ENCODE results near the gene PRM1. TPM values are rescaled to one million over a fixed set of nuclear protein-coding genes. Genes with fewer than 3 reads are reported as not detected.

Gene PRM1
- total and polyA plus RNA-seq, 4 donors: not detected

DNA sequence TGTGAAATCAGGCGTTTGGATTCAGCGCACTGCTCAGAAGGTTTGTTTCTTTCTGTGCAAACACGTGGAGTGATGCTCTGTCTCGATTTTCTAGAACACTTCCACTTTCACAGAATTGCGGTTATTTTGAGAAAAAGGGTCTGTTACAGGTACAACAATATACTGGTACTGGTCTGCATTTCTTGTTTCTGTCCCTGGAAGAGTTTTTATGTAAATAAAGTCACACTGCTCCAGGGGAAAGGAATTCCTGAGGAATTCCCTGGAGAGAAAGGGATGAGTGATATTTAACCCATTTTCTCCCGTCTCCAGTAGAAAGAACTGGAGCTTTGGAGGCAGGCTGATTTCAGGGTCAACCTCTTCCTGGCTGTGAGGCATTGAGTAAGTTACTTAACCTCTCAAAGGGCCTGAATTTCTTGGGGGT is 48.0 kb upstream of the PRM1 start:
- 52% methylated on average over 6 of the region's 6 CpGs for WGBS
- Histone ChIP-seq H3K9me3 (ENCODE audit: control insufficient read depth in 4 of 4, low read length in 3 of 4) (no peaks in the 10 kb centered on the region), H3K9ac (ENCODE audit: low read depth in 1 of 2, low read length in 2 of 2) (no peak overlapping the region), H3K36me3 (ENCODE audit: control insufficient read depth in 4 of 4, insufficient read depth in 3 of 4, low read depth in 1 of 4, low read length in 3 of 4) (no peaks in the 10 kb centered on the region), H3K27me3 (ENCODE audit: control insufficient read depth in 4 of 4, insufficient read depth in 4 of 4, low read length in 3 of 4) (no peaks in the 10 kb centered on the region), H3K27ac (ENCODE audit: low read depth in 1 of 2, low read length in 2 of 2) (peak overlapping the region in 1 of 2 donors; percentile 11), H3K4me1 (ENCODE audit: control insufficient read depth in 4 of 4, insufficient read depth in 4 of 4, low read length in 3 of 4) (no peaks in the 10 kb centered on the region), H3K4me3 (ENCODE audit: low read depth in 1 of 3, low read length in 3 of 3) (no peak overlapping the region)
- TF ChIP-seq NR2F2 (IDR thresholded peaks at IDR 0.05): no peak
- TF ChIP-seq CTCF (IDR thresholded peaks at IDR 0.05; ENCODE audit: low read depth, low read length, missing input control): no peak
- no peak for TF ChIP-seq FOXA1 (IDR thresholded peaks at IDR 0.05)
- TF ChIP-seq, protein P1, sequence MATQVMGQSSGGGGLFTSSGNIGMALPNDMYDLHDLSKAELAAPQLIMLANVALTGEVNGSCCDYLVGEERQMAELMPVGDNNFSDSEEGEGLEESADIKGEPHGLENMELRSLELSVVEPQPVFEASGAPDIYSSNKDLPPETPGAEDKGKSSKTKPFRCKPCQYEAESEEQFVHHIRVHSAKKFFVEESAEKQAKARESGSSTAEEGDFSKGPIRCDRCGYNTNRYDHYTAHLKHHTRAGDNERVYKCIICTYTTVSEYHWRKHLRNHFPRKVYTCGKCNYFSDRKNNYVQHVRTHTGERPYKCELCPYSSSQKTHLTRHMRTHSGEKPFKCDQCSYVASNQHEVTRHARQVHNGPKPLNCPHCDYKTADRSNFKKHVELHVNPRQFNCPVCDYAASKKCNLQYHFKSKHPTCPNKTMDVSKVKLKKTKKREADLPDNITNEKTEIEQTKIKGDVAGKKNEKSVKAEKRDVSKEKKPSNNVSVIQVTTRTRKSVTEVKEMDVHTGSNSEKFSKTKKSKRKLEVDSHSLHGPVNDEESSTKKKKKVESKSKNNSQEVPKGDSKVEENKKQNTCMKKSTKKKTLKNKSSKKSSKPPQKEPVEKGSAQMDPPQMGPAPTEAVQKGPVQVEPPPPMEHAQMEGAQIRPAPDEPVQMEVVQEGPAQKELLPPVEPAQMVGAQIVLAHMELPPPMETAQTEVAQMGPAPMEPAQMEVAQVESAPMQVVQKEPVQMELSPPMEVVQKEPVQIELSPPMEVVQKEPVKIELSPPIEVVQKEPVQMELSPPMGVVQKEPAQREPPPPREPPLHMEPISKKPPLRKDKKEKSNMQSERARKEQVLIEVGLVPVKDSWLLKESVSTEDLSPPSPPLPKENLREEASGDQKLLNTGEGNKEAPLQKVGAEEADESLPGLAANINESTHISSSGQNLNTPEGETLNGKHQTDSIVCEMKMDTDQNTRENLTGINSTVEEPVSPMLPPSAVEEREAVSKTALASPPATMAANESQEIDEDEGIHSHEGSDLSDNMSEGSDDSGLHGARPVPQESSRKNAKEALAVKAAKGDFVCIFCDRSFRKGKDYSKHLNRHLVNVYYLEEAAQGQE (IDR thresholded peaks at IDR 0.05): no peak
- TF ChIP-seq ZBTB33 (IDR thresholded peaks at IDR 0.05): no peak
- no peak for TF ChIP-seq GABPA (IDR thresholded peaks at IDR 0.05 in 1 of 2, conservative IDR thresholded peaks at IDR 0.05 in 1 of 2)
- no peak for TF ChIP-seq FOXA2 (IDR thresholded peaks at IDR 0.05)
- TF ChIP-seq YY1 (IDR thresholded peaks at IDR 0.05): no peak
- no peak for TF ChIP-seq TAF1 (conservative IDR thresholded peaks at IDR 0.05)
- DNase-seq (ENCODE audit: low spot score): no peak

DNA sequence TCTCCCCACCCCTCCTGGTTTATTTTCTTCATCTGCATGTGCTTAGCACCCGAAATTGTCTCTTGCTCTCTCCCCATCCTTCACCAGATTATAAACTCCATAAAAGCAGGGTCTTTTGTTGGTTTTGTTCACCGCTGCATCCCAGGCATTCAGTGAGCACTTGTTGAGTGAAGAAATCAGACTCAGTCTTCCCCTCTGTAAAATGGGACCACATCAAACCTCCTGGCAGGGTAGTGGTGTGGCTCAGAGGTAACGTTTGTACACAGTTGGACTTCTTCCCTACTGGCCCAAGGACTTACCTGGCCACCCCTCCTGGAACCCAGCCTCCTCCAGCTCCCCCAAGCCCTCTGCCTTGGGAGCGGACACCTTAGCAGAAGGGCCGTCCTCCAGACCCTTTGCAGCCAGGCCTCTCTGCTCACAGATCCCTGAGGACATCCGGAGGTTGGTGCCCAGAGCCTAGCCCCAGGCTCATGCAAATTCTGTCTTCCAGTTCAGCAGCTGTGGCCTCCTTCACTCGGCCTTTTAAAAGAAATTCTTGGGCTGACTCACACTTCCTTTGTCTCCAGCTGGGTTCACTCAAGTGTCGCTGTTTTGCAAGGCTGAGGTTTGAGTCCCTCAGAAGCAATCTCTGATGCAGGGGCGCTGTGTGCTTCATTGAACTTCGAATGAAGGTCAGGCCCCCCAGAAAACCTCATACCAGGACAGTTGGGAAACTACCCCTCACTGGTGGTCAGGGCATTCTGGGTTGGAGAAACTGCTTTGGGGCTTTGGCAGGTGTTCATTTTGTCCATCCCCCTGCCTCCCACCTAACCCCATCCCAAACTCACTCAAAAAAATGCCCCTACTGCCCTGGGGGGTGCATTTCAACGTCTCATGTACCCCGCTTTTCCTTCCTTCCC is 47.3 kb upstream of the PRM1 start:
- no peak overlapping the region for H3K9ac ChIP-seq (ENCODE audit: low read depth in 1 of 2, low read length in 2 of 2)
- DNase-seq (ENCODE audit: low spot score): no peak
- TF ChIP-seq HNF4G (IDR thresholded peaks at IDR 0.05): no peak
- TF ChIP-seq RAD21 (IDR thresholded peaks at IDR 0.05): no peak
- TF ChIP-seq RXRA (IDR thresholded peaks at IDR 0.05): peak in 1 of 2 donors; percentile 27
- TF ChIP-seq SP1 (IDR thresholded peaks at IDR 0.05): peak; percentile 43
- no peak for TF ChIP-seq YY1 (IDR thresholded peaks at IDR 0.05)
- TF ChIP-seq ATF3 (IDR thresholded peaks at IDR 0.05): no peak
- TF ChIP-seq, protein P2, sequence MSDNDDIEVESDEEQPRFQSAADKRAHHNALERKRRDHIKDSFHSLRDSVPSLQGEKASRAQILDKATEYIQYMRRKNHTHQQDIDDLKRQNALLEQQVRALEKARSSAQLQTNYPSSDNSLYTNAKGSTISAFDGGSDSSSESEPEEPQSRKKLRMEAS (IDR thresholded peaks at IDR 0.05): no peak
- no peak for TF ChIP-seq FOXA1 (IDR thresholded peaks at IDR 0.05)
- TF ChIP-seq JUND (IDR thresholded peaks at IDR 0.05): peak; percentile 41 to 58
- no peak for TF ChIP-seq TAF1 (conservative IDR thresholded peaks at IDR 0.05)
- peak; percentile 36 for TF ChIP-seq NR2F2 (IDR thresholded peaks at IDR 0.05)
- TF ChIP-seq CTCF (IDR thresholded peaks at IDR 0.05; ENCODE audit: low read depth, low read length, missing input control): no peak
- TF ChIP-seq GABPA (IDR thresholded peaks at IDR 0.05 in 1 of 2, conservative IDR thresholded peaks at IDR 0.05 in 1 of 2): no peak
- no peak for TF ChIP-seq EGR1 (IDR thresholded peaks at IDR 0.05; ENCODE audit: low read depth in 2 of 2)
- no peaks in the 10 kb centered on the region for H3K27me3 ChIP-seq (ENCODE audit: control insufficient read depth in 4 of 4, insufficient read depth in 4 of 4, low read length in 3 of 4)
- no peaks in the 10 kb centered on the region for H3K4me1 ChIP-seq (ENCODE audit: control insufficient read depth in 4 of 4, insufficient read depth in 4 of 4, low read length in 3 of 4)
- H3K27ac ChIP-seq (ENCODE audit: low read depth in 1 of 2, low read length in 2 of 2): peak overlapping the region in 1 of 2 donors; percentile 11
- WGBS: 60% methylated on average over 12 of the region's 12 CpGs
- no peak overlapping the region for H3K4me3 ChIP-seq (ENCODE audit: low read depth in 1 of 3, low read length in 3 of 3)
- H3K36me3 ChIP-seq (ENCODE audit: control insufficient read depth in 4 of 4, insufficient read depth in 3 of 4, low read depth in 1 of 4, low read length in 3 of 4): no peaks in the 10 kb centered on the region
- no peaks in the 10 kb centered on the region for H3K9me3 ChIP-seq (ENCODE audit: control insufficient read depth in 4 of 4, low read length in 3 of 4)
